Prostate gland (tissue), 2 donors: ENCODE results near the gene GATA1.

Experiments used
- POLR2A ChIP-seq: fragments of 450-650 bp; IDR thresholded peaks from one replicate; pipeline ENCODE4 v1.6.1; 2016; ENCODE audit warnings: antibody characterized with exemption, mild to moderate bottlenecking
- POLR2AphosphoS5 ChIP-seq: sonication (generic); formaldehyde crosslinking; IDR thresholded peaks from one replicate; pipeline ENCODE4 v1.6.1; 2017; ENCODE audit warnings: antibody characterized with exemption
- TF ChIP-seq, protein P1 (sequence below), 4 experiments: fragments of 200-600 bp in 2 of 4; fragments of 450-650 bp in 2 of 4; sonication (generic) in 2 of 4; IDR thresholded peaks; 1 replicate in 3 of 4; 2 replicates in 1 of 4; pipeline ENCODE4 v1.5.1; 2016 to 2019; ENCODE audit warnings: antibody characterized with exemption in 4 of 4, mild to moderate bottlenecking in 2 of 4, moderate library complexity in 2 of 4

DNA sequence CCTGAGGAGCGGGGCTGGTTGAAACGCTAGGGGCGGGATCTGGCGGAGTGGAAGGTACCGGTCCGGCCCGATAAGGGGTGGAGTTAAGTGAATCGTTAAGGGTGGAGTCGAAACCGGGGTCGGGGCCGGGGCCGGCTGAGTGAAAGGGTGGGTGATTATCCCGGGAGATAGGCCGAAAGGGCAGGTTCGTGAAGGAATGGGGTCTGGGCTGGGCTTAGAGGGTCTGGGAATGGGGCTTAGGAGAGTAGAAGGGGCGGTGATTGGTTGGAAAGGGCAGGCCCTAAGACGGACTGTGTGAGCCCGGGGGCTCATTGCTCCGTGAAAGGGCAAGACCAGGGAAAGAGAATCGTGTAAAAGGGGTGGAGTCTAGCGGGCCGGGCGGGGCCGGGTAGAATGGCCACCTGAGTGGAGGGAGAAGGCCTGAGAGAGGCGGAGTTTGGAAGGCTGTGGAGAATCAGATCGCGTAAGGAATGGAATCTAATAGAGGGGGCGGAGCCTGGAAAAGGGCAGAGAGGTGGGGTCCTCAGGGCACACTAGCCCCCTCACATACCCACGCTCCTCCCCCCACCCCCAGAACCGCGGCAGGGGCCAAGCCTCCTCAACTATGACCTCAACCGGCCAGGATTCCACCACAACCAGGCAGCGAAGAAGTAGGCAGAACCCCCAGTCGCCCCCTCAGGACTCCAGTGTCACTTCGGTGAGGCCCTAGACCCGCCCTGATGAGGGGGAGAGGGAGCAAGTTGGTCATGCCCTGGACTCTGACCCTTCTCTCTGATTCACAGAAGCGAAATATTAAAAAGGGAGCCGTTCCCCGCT is 15.9 kb downstream of the GATA1 start:
- TF ChIP-seq, protein P1, sequence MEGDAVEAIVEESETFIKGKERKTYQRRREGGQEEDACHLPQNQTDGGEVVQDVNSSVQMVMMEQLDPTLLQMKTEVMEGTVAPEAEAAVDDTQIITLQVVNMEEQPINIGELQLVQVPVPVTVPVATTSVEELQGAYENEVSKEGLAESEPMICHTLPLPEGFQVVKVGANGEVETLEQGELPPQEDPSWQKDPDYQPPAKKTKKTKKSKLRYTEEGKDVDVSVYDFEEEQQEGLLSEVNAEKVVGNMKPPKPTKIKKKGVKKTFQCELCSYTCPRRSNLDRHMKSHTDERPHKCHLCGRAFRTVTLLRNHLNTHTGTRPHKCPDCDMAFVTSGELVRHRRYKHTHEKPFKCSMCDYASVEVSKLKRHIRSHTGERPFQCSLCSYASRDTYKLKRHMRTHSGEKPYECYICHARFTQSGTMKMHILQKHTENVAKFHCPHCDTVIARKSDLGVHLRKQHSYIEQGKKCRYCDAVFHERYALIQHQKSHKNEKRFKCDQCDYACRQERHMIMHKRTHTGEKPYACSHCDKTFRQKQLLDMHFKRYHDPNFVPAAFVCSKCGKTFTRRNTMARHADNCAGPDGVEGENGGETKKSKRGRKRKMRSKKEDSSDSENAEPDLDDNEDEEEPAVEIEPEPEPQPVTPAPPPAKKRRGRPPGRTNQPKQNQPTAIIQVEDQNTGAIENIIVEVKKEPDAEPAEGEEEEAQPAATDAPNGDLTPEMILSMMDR (IDR thresholded peaks at IDR 0.05): no peak
- TF ChIP-seq POLR2AphosphoS5 (no peak), POLR2A (peak; percentile 63)
